H1 (cell line): ENCODE measurements around the gene SMARCD1. TPM values are rescaled to one million over a fixed set of nuclear protein-coding genes. Genes with fewer than 3 reads are reported as not detected.

Experiments
- CTCF ChIA-PET: fragments of 300-600 bp; sonication (Branson Sonifier 250); formaldehyde crosslinking; loops from one replicate; lab custom pipeline; 2021; ENCODE audit not compliant: partially characterized antibody; lab: Charles Lee
- POLR2A ChIA-PET: fragments of 300-600 bp; sonication (Branson Sonifier 250); formaldehyde crosslinking; loops from one replicate; lab custom pipeline; 2021; ENCODE audit warnings: inconsistent platforms; ENCODE audit not compliant: partially characterized antibody; lab: Charles Lee
- DNase-seq, 2 experiments: peaks; one replicate each; pipeline versions ENCODE4 v3.0.0 to v3.0.0-alpha.2; 2010 to 2022; ENCODE audit warnings: low spot score in 2 of 2, low read depth in 1 of 2, mixed read lengths in 1 of 2
- FAIRE-seq: peaks from 2 replicates; lab custom pipeline; 2011; peaks lifted over from hg19 to GRCh38; lab: Jason Lieb, UNC
- H2AFZ ChIP-seq: 2 replicates; pipeline ENCODE4 v1.8.1; 2012; ENCODE audit warnings: low read length, inconsistent platforms
- H2AK5ac ChIP-seq: 2 replicates; pipeline ENCODE4 v1.6.1; 2013; ENCODE audit warnings: low read depth, low read length
- H2BK120ac ChIP-seq: replicated peaks from 2 replicates; pipeline ENCODE3; 2013; ENCODE audit warnings: low read depth, low read length, inconsistent platforms
- H2BK12ac ChIP-seq: 2 replicates; pipeline ENCODE4 v1.6.1; 2013; ENCODE audit warnings: low read depth, low read length
- H2BK15ac ChIP-seq: 2 replicates; pipeline ENCODE4 v1.6.1; 2013; ENCODE audit warnings: low read length
- H2BK20ac ChIP-seq: 2 replicates; pipeline ENCODE4 v1.6.1; 2013; ENCODE audit warnings: low read length
- H2BK5ac ChIP-seq: 2 replicates; pipeline ENCODE4 v1.6.1; 2013; ENCODE audit warnings: low read depth, low read length
- H3K14ac ChIP-seq: 2 replicates; pipeline ENCODE4 v1.6.1; 2013; ENCODE audit warnings: inconsistent platforms; ENCODE audit not compliant: insufficient read length
- H3K18ac ChIP-seq: 2 replicates; pipeline ENCODE4 v1.6.1; 2013; ENCODE audit warnings: low read length; ENCODE audit errors: extremely low read depth
- H3K23ac ChIP-seq: 2 replicates; pipeline ENCODE4 v1.6.1; 2013; ENCODE audit warnings: inconsistent platforms; ENCODE audit not compliant: insufficient read length
- H3K23me2 ChIP-seq: 2 replicates; pipeline ENCODE4 v1.6.1; 2013; ENCODE audit warnings: low read depth, low read length
- H3K27ac ChIP-seq: 2 replicates; pipeline ENCODE4 v1.6.1; 2011; ENCODE audit warnings: low read depth, low read length, inconsistent platforms
- H3K27me3 ChIP-seq, 4 experiments: replicated peaks in 1 of 4; 1 replicate in 1 of 4; 2 replicates in 3 of 4; pipeline versions ENCODE4 v1.6.1 to v1.8.1; 2011 to 2013; ENCODE audit warnings: low read length in 3 of 4, mild to moderate bottlenecking in 3 of 4, inconsistent platforms in 2 of 4, mixed read lengths in 2 of 4, moderate library complexity in 1 of 4; ENCODE audit not compliant: control insufficient read depth in 3 of 4, insufficient read depth in 3 of 4; ENCODE audit errors: extremely low read depth in 1 of 4
- H3K36me3 ChIP-seq, 4 experiments: 2 replicates each; pipeline versions ENCODE4 v1.6.1 to v1.8.1; 2011 to 2013; ENCODE audit warnings: mild to moderate bottlenecking in 4 of 4, low read length in 3 of 4, moderate library complexity in 2 of 4, control low read depth in 1 of 4, inconsistent platforms in 1 of 4; ENCODE audit not compliant: insufficient read depth in 4 of 4, control insufficient read depth in 2 of 4
- H3K4ac ChIP-seq: replicated peaks from 2 replicates; pipeline ENCODE3; 2013; ENCODE audit warnings: low read length, low read depth, mixed read lengths, inconsistent platforms; ENCODE audit not compliant: insufficient read length
- H3K4me1 ChIP-seq, 4 experiments: replicated peaks in 1 of 4; 1 replicate in 1 of 4; 2 replicates in 3 of 4; pipeline versions ENCODE4 v1.6.1 to v1.8.1; 2011 to 2013; ENCODE audit warnings: low read length in 3 of 4, inconsistent platforms in 2 of 4, mixed read lengths in 1 of 4; ENCODE audit not compliant: insufficient read depth in 4 of 4, control insufficient read depth in 3 of 4
- H3K4me2 ChIP-seq, 2 experiments: 2 replicates each; pipeline versions ENCODE4 v1.6.1 to v1.8.1; 2011 to 2013; ENCODE audit warnings: low read depth in 2 of 2, low read length in 2 of 2, control low read depth in 1 of 2, inconsistent platforms in 1 of 2, mild to moderate bottlenecking in 1 of 2; ENCODE audit not compliant: insufficient read depth in 1 of 2
- H3K4me3 ChIP-seq, 4 experiments: fragments of 200-600, 300-600 bp in 1 of 4; sonication (generic), shearing (Covaris generic), sonication (Bioruptor Twin) in 1 of 4; 2 replicates each; pipeline versions ENCODE4 v1.5.1 to v1.8.1; 2011 to 2016; ENCODE audit warnings: low read length in 4 of 4, low read depth in 3 of 4, control low read depth in 2 of 4, inconsistent platforms in 2 of 4, mild to moderate bottlenecking in 2 of 4, mixed read lengths in 1 of 4, moderate library complexity in 1 of 4; ENCODE audit not compliant: insufficient read depth in 2 of 4; ENCODE audit errors: extremely low read depth in 1 of 4
- H3K56ac ChIP-seq: replicated peaks from 2 replicates; pipeline ENCODE3; 2013; ENCODE audit warnings: low read depth, mild to moderate bottlenecking, mixed read lengths, low read length, inconsistent platforms; ENCODE audit not compliant: insufficient read length
- H3K79me1 ChIP-seq: 2 replicates; pipeline ENCODE4 v1.6.1; 2013; ENCODE audit warnings: low read depth, low read length, control low read depth
- H3K79me2 ChIP-seq, 2 experiments: 2 replicates each; pipeline versions ENCODE4 v1.6.1 to v1.8.1; 2012 to 2013; ENCODE audit warnings: low read length in 2 of 2, mild to moderate bottlenecking in 2 of 2, inconsistent platforms in 1 of 2; ENCODE audit not compliant: insufficient read depth in 2 of 2, control insufficient read depth in 1 of 2
- H3K9ac ChIP-seq, 4 experiments: replicated peaks in 1 of 4; 1 replicate in 1 of 4; 2 replicates in 3 of 4; pipeline versions ENCODE4 v1.6.1 to v1.8.1; 2011 to 2013; ENCODE audit warnings: low read depth in 3 of 4, low read length in 3 of 4, control low read depth in 2 of 4, mild to moderate bottlenecking in 2 of 4, moderate library complexity in 2 of 4, inconsistent platforms in 1 of 4; ENCODE audit errors: extremely low read depth in 1 of 4
- H3K9me3 ChIP-seq, 2 experiments: 2 replicates each; pipeline versions ENCODE4 v1.6.1 to v1.8.1; 2012 to 2013; ENCODE audit warnings: mild to moderate bottlenecking in 2 of 2, moderate library complexity in 2 of 2, control low read depth in 1 of 2, inconsistent platforms in 1 of 2, low read depth in 1 of 2, low read length in 1 of 2, mixed read lengths in 1 of 2; ENCODE audit not compliant: insufficient read depth in 2 of 2
- H4K20me1 ChIP-seq, 2 experiments: replicated peaks in 1 of 2; 2 replicates each; pipeline versions ENCODE3 to v1.8.1; 2011 to 2013; ENCODE audit warnings: inconsistent platforms in 2 of 2, low read length in 2 of 2, mild to moderate bottlenecking in 1 of 2; ENCODE audit not compliant: insufficient read depth in 2 of 2, control insufficient read depth in 1 of 2
- H4K5ac ChIP-seq: 2 replicates; pipeline ENCODE4 v1.6.1; 2013; ENCODE audit warnings: low read length, low read depth, mixed read lengths, inconsistent platforms; ENCODE audit not compliant: insufficient read length
- H4K8ac ChIP-seq: 2 replicates; pipeline ENCODE4 v1.8.0; 2013; ENCODE audit warnings: mild to moderate bottlenecking, moderate library complexity, low read length, inconsistent platforms; ENCODE audit not compliant: insufficient read depth; ENCODE audit errors: extremely low read depth
- H4K91ac ChIP-seq: replicated peaks from 2 replicates; pipeline ENCODE3; 2013; ENCODE audit warnings: low read length, mixed read lengths, inconsistent platforms; ENCODE audit not compliant: insufficient read length
- CBX8 ChIP-seq: fragments of 300-800, 300-1000 bp; sonication (generic); IDR thresholded peaks from 2 replicates; pipeline ENCODE4 v1.7.1; 2016; ENCODE audit warnings: low read depth, low read length, borderline replicate concordance
- KDM1A ChIP-seq: fragments of 200-600, 300-600 bp; sonication (generic); IDR thresholded peaks from 2 replicates; pipeline ENCODE4 v1.7.1; 2016; ENCODE audit warnings: mild to moderate bottlenecking, low read length, borderline replicate concordance
- NANOG ChIP-seq: IDR thresholded peaks from 2 replicates; pipeline ENCODE4 v1.6.1; 2011; ENCODE audit warnings: low read length, low read depth, mild to moderate bottlenecking, inconsistent platforms; ENCODE audit not compliant: insufficient read depth, poor library complexity, severe bottlenecking
- WGBS, 2 experiments: shearing (Covaris generic) in 1 of 2; methylation state at CpG; one replicate each; pipeline versions ENCODE4 v1.1.6 to v1.1.7; 2013 to 2015; ENCODE audit warnings: low lambda C conversion rate in 2 of 2, mixed read lengths in 2 of 2, inconsistent platforms in 1 of 2, low coverage in 1 of 2, missing lambda C conversion rate in 1 of 2; ENCODE audit not compliant: insufficient replicate concordance in 2 of 2, insufficient coverage in 1 of 2, insufficient read length in 1 of 2; ENCODE audit errors: extremely low coverage in 1 of 2, missing lambda C conversion rate in 1 of 2; 5-methylcytosine and 5-hydroxymethylcytosine counted together
- polyA plus RNA-seq, 7 experiments: library from polyadenylated mRNA; depleted of rRNA in 3 of 7; stranded (reverse) in 5 of 7; unstranded in 2 of 7; fragments of >200 nt in 5 of 7; fragments of 200-250 nt in 2 of 7; gene quantifications; 1 replicate in 5 of 7; 2 replicates in 1 of 7; 4 replicates in 1 of 7; pipeline versions ENCODE4 v1.2.1 to v1.2.3, GENCODE V29; 2011 to 2013; ENCODE audit warnings: missing spikeins in 2 of 7, mixed read lengths in 2 of 7
- total RNA-seq: library from RNA; stranded (reverse); fragmentation: NEBNext Ultra II Directional; extraction: Animal tissue kit (Norgen Biotek cat#: 25700); gene quantifications from 2 replicates; pipeline ENCODE4 v1.2.1, GENCODE V29; 2021

SMARCD1 gene
- total and polyA plus RNA-seq, 2 of the 8 experiments (the other 6 are each of a cell fraction or from before 2014, with no cell fraction given), result 128 to 130 TPM

- no peak overlapping the region for H3K23ac ChIP-seq
- no peak overlapping the region for H4K8ac ChIP-seq
- no peaks in the 10 kb centered on the region for H3K27me3 ChIP-seq
- peaks cover 10 to 15% (median 12%) of the 10 kb centered on the region in 4 experiments for H3K4me1 ChIP-seq
- H3K4me2 ChIP-seq, result peak overlapping the region; percentile 68 to 71
- no peak overlapping the region for H3K4ac ChIP-seq
- ChIA-PET POLR2A (interaction anchor here (0.8 to 27.1 kb wide), 11 partner anchors 10 to 368 kb away, joined by 3 to 457 read pairs (median 14); partner anchors contain the start of genes CERS5, GPD1 and SMARCD1), CTCF (interaction anchor here (0.5 to 32.9 kb wide), 33 partner anchors 8 to 653 kb away, joined by 3 to 625 read pairs (median 4); partner anchors contain the start of genes ATF1, CERS5, GPD1 and LIMA1)
- no peak overlapping the region for H3K14ac ChIP-seq
- TF ChIP-seq CBX8 (no peak), KDM1A (0 out of 2 replicates have a peak, but pooled peaks have one; percentile 19), NANOG (no peak)
- DNase-seq, result no peak
- H2BK12ac ChIP-seq, result peak overlapping the region; percentile 19; the same call in 1 of the 2 replicates
- H2BK5ac ChIP-seq, result no peak overlapping the region
- H2BK20ac ChIP-seq, result no peak overlapping the region
- H2AFZ ChIP-seq, result peak overlapping the region; percentile 47; the same call in 1 of the 2 replicates
- H2BK15ac ChIP-seq, result no peak overlapping the region
- no peak overlapping the region for H4K5ac ChIP-seq
- H3K36me3 ChIP-seq, result no peaks in the 10 kb centered on the region
- no peak overlapping the region for H2AK5ac ChIP-seq
- no peak overlapping the region for H4K91ac ChIP-seq
- H3K79me2 ChIP-seq, result peaks cover 0 to 13% of the 10 kb centered on the region in 2 experiments; a peak in 2 of 4 replicates
- H3K79me1 ChIP-seq, result no peaks in the 10 kb centered on the region; the same call in 1 of the 2 replicates
- peaks cover 8% of the 10 kb centered on the region for H3K23me2 ChIP-seq
- H3K27ac ChIP-seq, result no peak overlapping the region
- H2BK120ac ChIP-seq, result no peak overlapping the region
- peaks cover 0 to 2% of the 10 kb centered on the region in 2 experiments for H4K20me1 ChIP-seq
- no peak for FAIRE-seq
- no peaks in the 10 kb centered on the region for H3K9me3 ChIP-seq
- H3K9ac ChIP-seq, result no peak overlapping the region
- peak overlapping the region; percentile 6 to 55 (median 20); a peak in 5 of 8 replicates for H3K4me3 ChIP-seq
- 8% methylated on average over 16 of the region's 19 CpGs; no CpG with 5 or more reads in 1 of the 2 experiments for WGBS, 2 experiments
- H3K56ac ChIP-seq, result no peak overlapping the region
- peak overlapping the region; percentile 68; the same call in 1 of the 2 replicates for H3K18ac ChIP-seq
These were observed 26.2 kb downstream of the SMARCD1 start for GRCh38 chr12:50111395-50111692.
